H9 (cell line): ENCODE results near the gene ABCC3. TPM values are rescaled to one million over a fixed set of nuclear protein-coding genes. Genes with fewer than 3 reads are reported as not detected.
A peak's percentile ranks its signal among the peaks of the same experiment; 100 is the strongest.

ENCODE experiments used
- DNase-seq: peaks from one replicate; pipeline ENCODE4 v3.0.0-alpha.2; 2017
- H2AFZ ChIP-seq: one replicate; pipeline ENCODE4 v1.6.1; 2013; ENCODE audit warnings: mild to moderate bottlenecking, low read length, control low read depth, moderate library complexity
- H2AK5ac ChIP-seq: 2 replicates; pipeline ENCODE4 v1.6.1; 2013; ENCODE audit warnings: low read length, control low read depth, mixed read lengths; ENCODE audit not compliant: insufficient read length
- H2BK120ac ChIP-seq: one replicate; pipeline ENCODE4 v1.6.1; 2013; ENCODE audit warnings: low read depth, mild to moderate bottlenecking, low read length, control low read depth, inconsistent platforms; ENCODE audit not compliant: poor library complexity, severe bottlenecking
- H2BK12ac ChIP-seq: 2 replicates; pipeline ENCODE4 v1.6.1; 2013; ENCODE audit warnings: low read length, control low read depth, mixed read lengths, low read depth; ENCODE audit not compliant: insufficient read length
- H2BK15ac ChIP-seq: 2 replicates; pipeline ENCODE4 v1.6.1; 2013; ENCODE audit warnings: low read depth, low read length, control low read depth
- H2BK20ac ChIP-seq: one replicate; pipeline ENCODE4 v1.6.1; 2013; ENCODE audit warnings: low read depth, mild to moderate bottlenecking, low read length, control low read depth, inconsistent platforms; ENCODE audit not compliant: poor library complexity, severe bottlenecking
- H2BK5ac ChIP-seq: 2 replicates; pipeline ENCODE4 v1.6.1; 2013; ENCODE audit warnings: low read length, control low read depth, mixed read lengths; ENCODE audit not compliant: insufficient read length
- H3K14ac ChIP-seq: 2 replicates; pipeline ENCODE4 v1.6.1; 2013; ENCODE audit warnings: low read length, control low read depth; ENCODE audit not compliant: insufficient read depth
- H3K18ac ChIP-seq: 2 replicates; pipeline ENCODE4 v1.6.1; 2013; ENCODE audit warnings: low read depth, mild to moderate bottlenecking, mixed read lengths, low read length, control low read depth; ENCODE audit not compliant: insufficient read length
- H3K23ac ChIP-seq: 2 replicates; pipeline ENCODE4 v1.6.1; 2013; ENCODE audit warnings: low read length, control low read depth, mixed read lengths, low read depth; ENCODE audit not compliant: insufficient read length
- H3K23me2 ChIP-seq: 2 replicates; pipeline ENCODE4 v1.6.1; 2013; ENCODE audit warnings: low read depth, mild to moderate bottlenecking, mixed read lengths, low read length, control low read depth; ENCODE audit not compliant: insufficient read length, poor library complexity, severe bottlenecking
- H3K27ac ChIP-seq: 2 replicates; pipeline ENCODE4 v1.5.1; 2013; ENCODE audit warnings: low read length, control low read depth, mixed read lengths, low read depth; ENCODE audit not compliant: insufficient read length
- H3K27me3 ChIP-seq: 2 replicates; pipeline ENCODE4 v1.6.1; 2013; ENCODE audit warnings: low read length, control low read depth, inconsistent platforms; ENCODE audit not compliant: insufficient read depth
- H3K4ac ChIP-seq: 2 replicates; pipeline ENCODE4 v1.6.1; 2013; ENCODE audit warnings: low read depth, mild to moderate bottlenecking, control low read depth, inconsistent platforms, low read length, moderate library complexity
- H3K4me1 ChIP-seq: 2 replicates; pipeline ENCODE4 v1.6.1; 2013; ENCODE audit warnings: low read length, control low read depth, inconsistent platforms; ENCODE audit not compliant: insufficient read depth
- H3K4me2 ChIP-seq: 2 replicates; pipeline ENCODE4 v1.6.1; 2013; ENCODE audit warnings: low read length, control low read depth, mixed read lengths; ENCODE audit not compliant: insufficient read length, insufficient read depth
- H3K56ac ChIP-seq: 2 replicates; pipeline ENCODE4 v1.6.1; 2013; ENCODE audit warnings: low read depth, mild to moderate bottlenecking, mixed read lengths, low read length, control low read depth; ENCODE audit not compliant: insufficient read length
- H3K79me1 ChIP-seq: 2 replicates; pipeline ENCODE4 v1.6.1; 2013; ENCODE audit warnings: low read depth, mild to moderate bottlenecking, moderate library complexity, low read length, control low read depth, inconsistent platforms; ENCODE audit not compliant: insufficient read depth, poor library complexity, severe bottlenecking
- H3K79me2 ChIP-seq: 2 replicates; pipeline ENCODE4 v1.6.1; 2013; ENCODE audit warnings: low read length, control low read depth, inconsistent platforms; ENCODE audit not compliant: insufficient read depth
- H3K9ac ChIP-seq: 2 replicates; pipeline ENCODE4 v1.6.1; 2013; ENCODE audit warnings: low read length, control low read depth, mixed read lengths; ENCODE audit not compliant: insufficient read length; ENCODE audit errors: extremely low read depth
- H3K9me3 ChIP-seq: one replicate; pipeline ENCODE4 v1.6.1; 2013; ENCODE audit warnings: low read depth, low read length, inconsistent platforms; ENCODE audit not compliant: control insufficient read depth
- H3T11ph ChIP-seq: one replicate; pipeline ENCODE4 v1.6.1; 2013; ENCODE audit warnings: mild to moderate bottlenecking, low read length, control low read depth, inconsistent platforms
- H4K20me1 ChIP-seq: one replicate; pipeline ENCODE4 v1.6.1; 2013; ENCODE audit not compliant: control insufficient read depth, insufficient read length, insufficient read depth
- H4K5ac ChIP-seq: 2 replicates; pipeline ENCODE4 v1.6.1; 2013; ENCODE audit warnings: low read depth, mild to moderate bottlenecking, mixed read lengths, low read length, control low read depth; ENCODE audit not compliant: insufficient read length
- H4K8ac ChIP-seq: replicated peaks from 2 replicates; pipeline ENCODE4 v1.6.1; 2013; ENCODE audit warnings: low read length, control low read depth, mixed read lengths, low read depth; ENCODE audit not compliant: insufficient read length
- H4K91ac ChIP-seq: 2 replicates; pipeline ENCODE4 v1.6.1; 2013; ENCODE audit warnings: low read depth, mild to moderate bottlenecking, moderate library complexity, mixed read lengths, low read length, control low read depth; ENCODE audit not compliant: insufficient read length
- H3K27ac Mint-ChIP-seq, 3 experiments: 2 replicates in 2 of 3; 3 replicates in 1 of 3; pipeline ENCODE4 v1.8.0; 2020 to 2021; ENCODE audit warnings: mixed read lengths in 3 of 3, mild to moderate bottlenecking in 1 of 3, moderate library complexity in 1 of 3
- H3K27me3 Mint-ChIP-seq: 2 replicates; pipeline ENCODE4 v1.8.0; 2021; ENCODE audit warnings: low read depth, mild to moderate bottlenecking, moderate library complexity, mixed read lengths
- H3K36me3 Mint-ChIP-seq, 3 experiments: 2 replicates in 2 of 3; 3 replicates in 1 of 3; pipeline ENCODE4 v1.8.0; 2020 to 2021; ENCODE audit warnings: low read depth in 3 of 3, mixed read lengths in 3 of 3; ENCODE audit not compliant: insufficient read depth in 1 of 3
- H3K4me1 Mint-ChIP-seq, 2 experiments: 2 replicates each; pipeline ENCODE4 v1.8.0; 2020; ENCODE audit warnings: mixed read lengths in 2 of 2
- H3K4me3 Mint-ChIP-seq, 2 experiments: 2 replicates in 1 of 2; 3 replicates in 1 of 2; pipeline ENCODE4 v1.8.0; 2020 to 2021; ENCODE audit warnings: mild to moderate bottlenecking in 2 of 2, mixed read lengths in 2 of 2, moderate library complexity in 1 of 2
- H3K9me3 Mint-ChIP-seq, 2 experiments: 2 replicates in 1 of 2; 3 replicates in 1 of 2; pipeline ENCODE4 v1.8.0; 2020; ENCODE audit warnings: mild to moderate bottlenecking in 2 of 2, mixed read lengths in 2 of 2, moderate library complexity in 1 of 2
- CTCF ChIP-seq: fragments of 200-600 bp; sonication (generic); conservative IDR thresholded peaks from 3 replicates; pipeline ENCODE4 v1.8.0; 2021; ENCODE audit warnings: antibody characterized with exemption, mild to moderate bottlenecking
- WGBS: extraction: QIAGEN DNeasy Blood & Tissue Kit; methylation state at CpG from one replicate; pipeline ENCODE4 v1.1.7; 2013; ENCODE audit warnings: missing lambda C conversion rate, low lambda C conversion rate, mixed read lengths; ENCODE audit not compliant: insufficient read length; ENCODE audit errors: extremely low coverage; 5-methylcytosine and 5-hydroxymethylcytosine counted together
- total RNA-seq: library from RNA; stranded (reverse); gene quantifications from 2 replicates; pipeline ENCODE4 v1.2.1, GENCODE V29; 2021

ABCC3 gene
- total RNA-seq, 1 experiment from 2014 or later: 0.31 TPM

GRCh38 chr17:50660887-50661345 is 26.2 kb downstream of the ABCC3 start:
- Histone ChIP-seq H4K5ac (no peak overlapping the region), H2BK12ac (no peak overlapping the region), H3K9ac (no peak overlapping the region), H3K14ac (no peak overlapping the region), H3K56ac (no peak overlapping the region), H2AFZ (no peak overlapping the region), H3K27me3 (no peaks in the 10 kb centered on the region), H4K91ac (no peak overlapping the region), H3T11ph (no peak overlapping the region), H3K4me2 (no peak overlapping the region), H2AK5ac (no peak overlapping the region), H2BK5ac (no peak overlapping the region), H4K20me1 (no peaks in the 10 kb centered on the region), H3K27ac (no peak overlapping the region), H3K4ac (no peak overlapping the region), H2BK15ac (no peak overlapping the region), H3K4me1 (peaks cover 6% of the 10 kb centered on the region; the same call in 1 of the 2 replicates), H3K23me2 (no peaks in the 10 kb centered on the region), H3K9me3 (no peaks in the 10 kb centered on the region), H3K79me1 (no peaks in the 10 kb centered on the region), H3K23ac (no peak overlapping the region), H4K8ac (no peak overlapping the region), H3K79me2 (no peaks in the 10 kb centered on the region), H2BK120ac (no peak overlapping the region), H3K18ac (no peak overlapping the region), H2BK20ac (no peak overlapping the region)
- Mint-ChIP-seq H3K4me3 (no peak overlapping the region; a peak in 1 of 5 replicates), H3K27ac (peak overlapping the region in 1 of 3 experiments; percentile 95; a peak in 2 of 7 replicates), H3K27me3 (peaks cover 9% of the 10 kb centered on the region), H3K4me1 (peaks cover 27 to 29% of the 10 kb centered on the region in 2 experiments), H3K9me3 (no peaks in the 10 kb centered on the region), H3K36me3 (no peaks in the 10 kb centered on the region; a peak in 1 of 7 replicates)
- no CpG with 5 or more reads among the region's 10 CpGs for WGBS
- DNase-seq: no peak
- TF ChIP-seq CTCF: no peak
